ENCODE results near the gene ANKS1A. TPM values are rescaled to one million over a fixed set of nuclear protein-coding genes. Genes with fewer than 3 reads are reported as not detected.

ANKS1A gene
- total and polyA plus RNA-seq, 2 experiments from 2014 or later: 12.1 to 31.9 TPM

DNA sequence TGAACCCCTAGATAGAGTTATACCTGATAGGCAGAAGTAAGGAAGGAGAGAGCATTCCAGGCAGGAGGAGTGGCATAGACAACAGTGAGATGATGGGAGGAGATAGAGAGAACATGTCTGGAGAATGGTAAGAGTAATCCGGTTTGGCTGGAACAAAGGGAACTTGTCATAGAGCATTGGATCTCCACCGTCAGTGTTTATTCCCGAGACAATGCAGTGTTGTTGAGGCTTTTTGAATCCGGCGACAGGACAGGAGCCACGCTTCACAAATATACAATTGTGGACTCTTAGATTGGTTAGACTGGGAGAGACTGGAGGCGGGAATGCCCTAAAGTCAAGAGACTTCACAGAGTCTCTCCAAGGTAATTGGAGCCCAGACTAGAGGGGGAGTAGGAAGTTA, 119.8 kb downstream of the ANKS1A start (continued):
- no peak for TF ChIP-seq ETS1 (IDR thresholded peaks at IDR 0.05)
- TF ChIP-seq ZNF331 (CRISPR knock-in tag; IDR thresholded peaks at IDR 0.05; ENCODE audit: low read depth): no peak
- no peak for TF ChIP-seq EZH2phosphoT487 (IDR thresholded peaks at IDR 0.05; ENCODE audit: unreplicated experiment)
- TF ChIP-seq JUNB (IDR thresholded peaks at IDR 0.05; ENCODE audit: unreplicated experiment): no peak
- TF ChIP-seq ZNF114 (CRISPR knock-in tag; IDR thresholded peaks at IDR 0.05): no peak

- H3K4me1 Mint-ChIP-seq: peaks cover 11% of the 10 kb centered on the region
- no peak overlapping the region for H3K4me2 ChIP-seq
- no peak overlapping the region for H3K4me3 Mint-ChIP-seq
- H3K79me2 ChIP-seq (replicated peaks; ENCODE audit: insufficient read depth): no peaks in the 10 kb centered on the region
- ATAC-seq: no peak
- no peak overlapping the region for H3K4me3 ChIP-seq
- no peaks in the 10 kb centered on the region; the same call in none of the 2 replicates for H4K20me1 ChIP-seq (replicated peaks; ENCODE audit: insufficient read depth)
- H3K27ac Mint-ChIP-seq: no peak overlapping the region
- H3F3A ChIP-seq (replicated peaks; ENCODE audit: low read depth): no peaks in the 10 kb centered on the region
- DNase-seq (ENCODE audit: low spot score): no peak
- 0 out of 3 replicates have a peak, but pooled peaks cover 3% of the 10 kb centered on the region for H3K36me3 Mint-ChIP-seq (ENCODE audit: low read depth)
- no peaks in the 10 kb centered on the region for H3K27me3 ChIP-seq (ENCODE audit: insufficient read depth)
- H3K4me1 ChIP-seq (ENCODE audit: insufficient read depth): no peaks in the 10 kb centered on the region
- H3K9me2 ChIP-seq (ENCODE audit: insufficient read depth): no peaks in the 10 kb centered on the region
- 0 out of 2 replicates have a peak, but pooled peaks cover 2% of the 10 kb centered on the region for H3K36me3 ChIP-seq (ENCODE audit: insufficient read depth)
- no peak overlapping the region for H3K27ac ChIP-seq (ENCODE audit: low read depth)
- TF ChIP-seq POLR2AphosphoS5 (IDR thresholded peaks at IDR 0.05; ENCODE audit: low read depth): no peak
- TF ChIP-seq JUNB (IDR thresholded peaks at IDR 0.05; ENCODE audit: unreplicated experiment): no peak
- no peak for TF ChIP-seq NANOG (IDR thresholded peaks at IDR 0.05; ENCODE audit: borderline replicate concordance)
- no peak for TF ChIP-seq ZNF331 (CRISPR knock-in tag; IDR thresholded peaks at IDR 0.05; ENCODE audit: low read depth)
- no peak for TF ChIP-seq ETS1 (IDR thresholded peaks at IDR 0.05)
- no peak overlapping the region for H2AFZ ChIP-seq
- no peaks in the 10 kb centered on the region for H3K27me3 Mint-ChIP-seq (ENCODE audit: insufficient read depth, low read depth, poor library complexity)
- no peaks in the 10 kb centered on the region for H3K9me3 Mint-ChIP-seq
Measured at GRCh38 chr6:35011096-35012041, 122.3 kb downstream of the ANKS1A start.

- Histone ChIP-seq H4K20me1 (replicated peaks; ENCODE audit: insufficient read depth) (no peaks in the 10 kb centered on the region; the same call in 1 of the 2 replicates), H3K27ac (ENCODE audit: low read depth) (no peak overlapping the region), H2AFZ (no peak overlapping the region), H3K27me3 (ENCODE audit: insufficient read depth) (no peaks in the 10 kb centered on the region), H3K79me2 (replicated peaks; ENCODE audit: insufficient read depth) (no peaks in the 10 kb centered on the region), H3K4me1 (ENCODE audit: insufficient read depth) (no peaks in the 10 kb centered on the region; the same call in 1 of the 2 replicates), H3F3A (replicated peaks; ENCODE audit: low read depth) (no peaks in the 10 kb centered on the region), H3K4me3 (no peak overlapping the region), H3K36me3 (ENCODE audit: insufficient read depth) (peaks cover 4% of the 10 kb centered on the region; the same call in 1 of the 2 replicates), H3K4me2 (no peak overlapping the region), H3K9me2 (ENCODE audit: insufficient read depth) (no peaks in the 10 kb centered on the region)
- ATAC-seq (no peak), DNase-seq (ENCODE audit: low spot score) (no peak)
- H3K4me1 Mint-ChIP-seq: peaks cover 19% of the 10 kb centered on the region
- H3K4me3 Mint-ChIP-seq: no peak overlapping the region
- no peak overlapping the region for H3K27ac Mint-ChIP-seq
- no peaks in the 10 kb centered on the region for H3K9me3 Mint-ChIP-seq
- peaks cover 12% of the 10 kb centered on the region; the same call in 2 of the 3 replicates for H3K36me3 Mint-ChIP-seq (ENCODE audit: low read depth)
- no peaks in the 10 kb centered on the region for H3K27me3 Mint-ChIP-seq (ENCODE audit: insufficient read depth, low read depth, poor library complexity)
- no peak for TF ChIP-seq ZNF114 (CRISPR knock-in tag; IDR thresholded peaks at IDR 0.05)
Measured at GRCh38 chr6:35013701-35014100, 124.6 kb downstream of the ANKS1A start.

Data from GM23338 (cell line).